Right atrium auricular region (tissue), 2 donors: ENCODE measurements around the gene KLHL8. TPM values are rescaled to one million over a fixed set of nuclear protein-coding genes. Genes with fewer than 3 reads are reported as not detected.

Experiments
- DNase-seq: peaks from one replicate; pipeline ENCODE4 v3.0.0-alpha.2; 2019; ENCODE audit warnings: low spot score
- H3K27ac ChIP-seq, 2 donors: fragments of 200-600 bp; sonication (generic); 1 replicate in 1 of 2; 2 replicates in 1 of 2; pipeline ENCODE4 v1.5.1; 2016 to 2019
- H3K27me3 ChIP-seq, 2 donors: fragments of 200-600 bp; sonication (generic); one replicate each; pipeline versions ENCODE4 v1.5.1 to v1.6.0; 2017 to 2019
- H3K36me3 ChIP-seq: fragments of 200-600 bp; sonication (generic); one replicate; pipeline ENCODE4 v1.5.1; 2016
- H3K4me1 ChIP-seq, 2 donors: fragments of 200-600 bp; sonication (generic); one replicate each; pipeline versions ENCODE4 v1.5.1 to v1.6.0; 2017 to 2019
- H3K4me3 ChIP-seq, 2 donors: fragments of 200-600 bp; sonication (generic); 1 replicate in 1 of 2; 2 replicates in 1 of 2; pipeline ENCODE4 v1.5.1; 2017 to 2019; ENCODE audit warnings: mild to moderate bottlenecking in 1 of 2, moderate library complexity in 1 of 2
- H3K9me3 ChIP-seq, 2 donors: fragments of 200-600 bp; sonication (generic); one replicate each; pipeline ENCODE4 v1.5.1; 2019
- total RNA-seq, 2 donors: library from RNA; depleted of rRNA; stranded (reverse); fragments of >200 nt; gene quantifications; one replicate each; pipeline ENCODE4 v1.1.0, GENCODE V29; 2016
- TF ChIP-seq, protein P1 (sequence below), 2 donors: fragments of 200-600 bp; sonication (generic); IDR thresholded peaks; one replicate each; pipeline ENCODE4 v1.5.1; 2019; ENCODE audit warnings: antibody characterized with exemption in 2 of 2

Gene KLHL8
- total RNA-seq, 2 donors from 2014 or later: 5.9 to 6.9 TPM

DNA sequence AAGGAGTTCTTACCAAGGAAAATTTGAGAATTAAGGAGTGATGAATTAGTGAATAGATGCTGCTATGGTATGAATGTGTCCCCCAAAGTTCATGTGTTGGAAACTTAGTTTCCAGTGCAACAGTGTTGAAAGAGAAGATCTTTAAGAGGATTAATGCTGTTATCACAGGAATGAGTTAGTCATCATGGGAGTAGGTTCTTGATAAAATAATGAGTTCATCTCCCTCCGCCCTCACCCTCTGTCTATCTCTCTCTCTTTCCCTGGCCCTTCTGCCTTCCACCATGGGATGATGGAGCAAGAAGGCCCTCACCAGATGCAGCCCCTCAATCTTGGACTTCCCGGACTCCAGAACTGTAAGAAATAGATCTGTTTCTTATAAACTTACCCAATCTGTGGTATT, 38.3 kb upstream of the KLHL8 start:
- no peaks in the 10 kb centered on the region for H3K27me3 ChIP-seq
- H3K9me3 ChIP-seq: peaks cover 0 to 4% of the 10 kb centered on the region in 2 donors
- H3K27ac ChIP-seq: no peak overlapping the region

DNA sequence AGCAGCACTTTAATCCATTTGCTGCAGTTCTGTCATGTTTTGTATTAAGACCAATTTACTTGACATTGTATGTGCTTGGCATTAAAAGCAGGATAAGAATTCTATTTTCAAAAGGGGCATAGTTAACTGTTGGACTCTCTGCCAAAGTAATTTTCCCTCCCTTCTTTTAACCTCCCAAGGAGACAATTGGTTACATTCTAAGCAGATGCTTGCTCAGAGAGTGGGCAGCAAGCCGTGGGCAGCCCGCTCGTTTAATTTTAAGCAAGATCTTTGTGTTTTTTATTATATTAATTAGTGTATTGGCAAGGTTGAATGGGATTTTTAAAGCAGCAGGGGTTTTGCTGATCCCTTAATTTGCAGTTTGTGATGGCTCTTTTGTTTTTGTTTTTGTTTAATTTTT, 37.1 kb upstream of the KLHL8 start:
- H3K27me3 ChIP-seq: no peaks in the 10 kb centered on the region
- H3K4me3 ChIP-seq: no peak overlapping the region
- H3K4me1 ChIP-seq: no peaks in the 10 kb centered on the region
- H3K9me3 ChIP-seq: no peaks in the 10 kb centered on the region
- TF ChIP-seq, protein P1, sequence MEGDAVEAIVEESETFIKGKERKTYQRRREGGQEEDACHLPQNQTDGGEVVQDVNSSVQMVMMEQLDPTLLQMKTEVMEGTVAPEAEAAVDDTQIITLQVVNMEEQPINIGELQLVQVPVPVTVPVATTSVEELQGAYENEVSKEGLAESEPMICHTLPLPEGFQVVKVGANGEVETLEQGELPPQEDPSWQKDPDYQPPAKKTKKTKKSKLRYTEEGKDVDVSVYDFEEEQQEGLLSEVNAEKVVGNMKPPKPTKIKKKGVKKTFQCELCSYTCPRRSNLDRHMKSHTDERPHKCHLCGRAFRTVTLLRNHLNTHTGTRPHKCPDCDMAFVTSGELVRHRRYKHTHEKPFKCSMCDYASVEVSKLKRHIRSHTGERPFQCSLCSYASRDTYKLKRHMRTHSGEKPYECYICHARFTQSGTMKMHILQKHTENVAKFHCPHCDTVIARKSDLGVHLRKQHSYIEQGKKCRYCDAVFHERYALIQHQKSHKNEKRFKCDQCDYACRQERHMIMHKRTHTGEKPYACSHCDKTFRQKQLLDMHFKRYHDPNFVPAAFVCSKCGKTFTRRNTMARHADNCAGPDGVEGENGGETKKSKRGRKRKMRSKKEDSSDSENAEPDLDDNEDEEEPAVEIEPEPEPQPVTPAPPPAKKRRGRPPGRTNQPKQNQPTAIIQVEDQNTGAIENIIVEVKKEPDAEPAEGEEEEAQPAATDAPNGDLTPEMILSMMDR (IDR thresholded peaks at IDR 0.05): no peak
- DNase-seq: no peak
- H3K36me3 ChIP-seq: no peaks in the 10 kb centered on the region
- H3K27ac ChIP-seq: no peak overlapping the region

More for the DNA sequence above, 38.3 kb upstream of the KLHL8 start:
- TF ChIP-seq, protein P1 (IDR thresholded peaks at IDR 0.05): no peak
- Histone ChIP-seq H3K36me3 (no peaks in the 10 kb centered on the region), H3K4me1 (no peaks in the 10 kb centered on the region), H3K4me3 (no peak overlapping the region)
- no peak for DNase-seq

DNA sequence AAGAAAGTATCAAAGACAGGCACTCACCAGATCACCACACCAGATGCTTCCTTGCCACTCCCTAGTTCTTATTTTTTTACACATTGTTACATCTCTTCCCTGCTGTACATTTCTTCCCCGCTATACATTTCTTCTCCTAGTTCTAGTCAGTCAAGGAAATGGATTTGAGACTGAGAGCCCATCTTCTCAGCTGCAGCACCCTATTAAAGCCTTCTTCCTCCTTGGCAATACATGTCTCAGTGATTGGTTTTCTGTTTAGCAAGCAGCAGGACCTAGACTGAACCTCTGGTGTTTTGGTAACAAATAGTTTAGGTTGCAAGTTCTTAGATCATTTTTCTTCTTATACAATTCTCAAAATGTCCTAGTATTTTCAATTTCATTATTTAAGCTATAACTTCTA, 35.3 kb upstream of the KLHL8 start:
- H3K36me3 ChIP-seq: no peaks in the 10 kb centered on the region
- H3K9me3 ChIP-seq: no peaks in the 10 kb centered on the region
- H3K27ac ChIP-seq: no peak overlapping the region
- DNase-seq: no peak
- no peaks in the 10 kb centered on the region for H3K4me1 ChIP-seq
- no peak overlapping the region for H3K4me3 ChIP-seq
- no peaks in the 10 kb centered on the region for H3K27me3 ChIP-seq
- TF ChIP-seq, protein P1 (IDR thresholded peaks at IDR 0.05): no peak

DNA sequence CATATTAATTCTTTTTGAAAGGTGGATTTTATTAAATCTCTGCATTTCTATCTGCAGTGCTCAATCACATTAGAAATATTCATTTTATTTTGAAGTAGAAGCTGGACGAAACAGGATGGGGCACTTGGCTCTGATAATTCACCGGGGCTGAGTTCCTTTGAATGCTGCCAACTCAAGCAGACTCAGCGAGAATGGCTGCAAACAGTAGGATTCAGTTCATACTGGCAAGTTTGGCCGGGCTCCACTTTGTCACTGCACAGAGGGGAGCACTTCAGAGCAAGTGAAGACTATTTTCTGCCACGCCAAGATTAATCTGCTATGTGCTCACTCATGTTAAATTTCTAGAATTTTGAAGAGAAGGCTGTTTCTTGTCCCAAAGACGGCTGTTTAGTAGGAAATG, 30.7 kb upstream of the KLHL8 start:
- Histone ChIP-seq H3K27ac (no peak overlapping the region), H3K36me3 (no peaks in the 10 kb centered on the region), H3K9me3 (no peaks in the 10 kb centered on the region), H3K4me1 (no peaks in the 10 kb centered on the region), H3K4me3 (no peak overlapping the region), H3K27me3 (no peaks in the 10 kb centered on the region)
- TF ChIP-seq, protein P1 (IDR thresholded peaks at IDR 0.05): no peak
- DNase-seq: no peak

DNA sequence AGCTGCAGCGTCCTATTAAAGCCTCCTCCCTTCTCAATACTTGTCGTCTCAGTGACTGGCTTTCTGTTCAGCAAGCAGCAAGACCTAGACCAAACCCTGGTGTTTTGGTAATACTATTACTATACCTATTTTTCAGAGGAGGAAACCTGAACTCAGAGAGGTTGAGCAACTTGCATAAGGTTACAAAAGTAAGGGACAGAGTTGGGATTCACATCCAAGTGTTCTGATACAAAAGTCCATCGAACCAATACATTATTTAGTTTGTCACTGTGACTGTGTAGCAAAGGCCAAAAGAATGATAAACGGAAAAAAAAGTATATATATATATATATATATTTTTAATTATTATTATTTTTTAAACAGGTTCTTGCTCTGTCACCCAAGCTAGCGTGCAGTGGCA, 29.9 kb upstream of the KLHL8 start:
- Histone ChIP-seq H3K4me3 (no peak overlapping the region), H3K27ac (no peak overlapping the region), H3K9me3 (no peaks in the 10 kb centered on the region), H3K27me3 (no peaks in the 10 kb centered on the region), H3K4me1 (no peaks in the 10 kb centered on the region), H3K36me3 (no peaks in the 10 kb centered on the region)
- TF ChIP-seq, protein P1 (IDR thresholded peaks at IDR 0.05): no peak
- DNase-seq: no peak

DNA sequence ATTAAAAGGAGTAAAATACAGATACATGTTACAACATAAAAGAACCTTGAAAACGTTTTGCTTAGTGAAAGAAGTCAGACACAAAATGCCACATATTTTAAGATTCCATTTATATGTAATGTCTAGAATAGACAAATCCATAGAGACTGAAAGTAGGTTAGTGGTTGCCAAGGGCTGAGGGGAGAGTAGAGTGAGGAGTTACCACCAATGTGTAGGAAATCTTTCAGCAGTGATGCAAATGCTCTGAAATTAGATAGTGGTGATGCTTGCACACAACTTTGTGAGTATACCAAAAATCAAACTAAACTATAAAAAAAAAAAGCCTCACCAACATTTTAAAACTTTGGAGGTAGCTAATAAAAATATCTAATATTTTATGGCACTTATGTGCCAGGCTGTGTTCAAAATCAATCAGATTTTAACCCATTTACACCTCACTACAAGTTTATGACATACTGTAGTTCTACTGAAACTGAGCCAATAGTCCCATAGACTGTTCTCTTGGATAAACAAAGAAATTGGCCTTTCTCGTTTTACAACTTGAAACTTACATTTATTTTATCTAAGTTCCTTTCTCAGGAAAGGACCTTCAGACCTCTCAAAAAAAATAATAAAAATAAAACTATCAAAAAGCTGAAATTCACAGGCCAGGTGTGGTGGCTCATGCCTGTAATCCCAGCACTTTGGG, 29.1 kb upstream of the KLHL8 start:
- TF ChIP-seq, protein P1 (IDR thresholded peaks at IDR 0.05): no peak
- Histone ChIP-seq H3K4me1 (no peaks in the 10 kb centered on the region), H3K36me3 (no peaks in the 10 kb centered on the region), H3K9me3 (no peaks in the 10 kb centered on the region), H3K27ac (no peak overlapping the region), H3K4me3 (no peak overlapping the region), H3K27me3 (no peaks in the 10 kb centered on the region)
- DNase-seq: no peak
